Gastroesophageal sphincter (tissue), 4 donors: Measurements from ENCODE around the gene TTC7B. TPM values are rescaled to one million over a fixed set of nuclear protein-coding genes. Genes with fewer than 3 reads are reported as not detected.

Experiments used
- ATAC-seq: fragments of 150-250 bp; one replicate; pipeline ENCODE4 v1.9.1; 2016; ENCODE audit warnings: mild to moderate bottlenecking, moderate library complexity
- H3K27ac ChIP-seq, 4 donors: fragments of 200-600 bp; sonication (generic) in 3 of 4; 1 replicate in 3 of 4; 2 replicates in 1 of 4; pipeline ENCODE4 v1.5.1; 2016 to 2019
- H3K27me3 ChIP-seq: fragments of 200-600 bp; sonication (generic); one replicate; pipeline ENCODE4 v1.5.1; 2019
- H3K36me3 ChIP-seq, 2 donors: fragments of 200-600 bp; sonication (generic); one replicate each; pipeline ENCODE4 v1.5.1; 2019; ENCODE audit warnings: control low read depth in 1 of 2
- H3K4me1 ChIP-seq, 3 donors: fragments of 200-600 bp; sonication (generic); 1 replicate in 2 of 3; 2 replicates in 1 of 3; pipeline ENCODE4 v1.5.1; 2016 to 2019; ENCODE audit warnings: control low read depth in 2 of 3
- H3K4me3 ChIP-seq, 2 donors: fragments of 200-600 bp; sonication (generic); one replicate each; pipeline ENCODE4 v1.5.1; 2019; ENCODE audit warnings: mild to moderate bottlenecking in 1 of 2, moderate library complexity in 1 of 2
- H3K9me3 ChIP-seq, 3 donors: fragments of 200-600 bp; sonication (generic); one replicate each; pipeline ENCODE4 v1.5.1; 2017 to 2019; ENCODE audit warnings: control low read depth in 2 of 3
- CTCF ChIP-seq, 4 experiments: fragments of 200-600 bp in 2 of 4; fragments of 450-650 bp in 2 of 4; sonication (generic) in 1 of 4; IDR thresholded peaks; one replicate each; pipeline ENCODE4 v1.5.1; 2017 to 2019; ENCODE audit warnings: antibody characterized with exemption in 4 of 4, mild to moderate bottlenecking in 2 of 4, moderate library complexity in 2 of 4
- EP300 ChIP-seq: sonication (generic); formaldehyde crosslinking; IDR thresholded peaks from one replicate; pipeline ENCODE4 v1.6.1; 2017; ENCODE audit warnings: antibody characterized with exemption, mild to moderate bottlenecking
- POLR2A ChIP-seq, 2 donors: fragments of 450-650 bp; IDR thresholded peaks; one replicate each; pipeline ENCODE4 v1.6.1; 2017; ENCODE audit warnings: antibody characterized with exemption in 2 of 2, mild to moderate bottlenecking in 2 of 2, moderate library complexity in 1 of 2
- POLR2AphosphoS5 ChIP-seq: sonication (generic); formaldehyde crosslinking; IDR thresholded peaks from one replicate; pipeline ENCODE4 v1.6.1; 2017; ENCODE audit warnings: antibody characterized with exemption
- WGBS, 2 donors: methylation state at CpG; one replicate each; pipeline ENCODE4 v1.1.5; 2018; ENCODE audit warnings: low coverage in 1 of 2; 5-methylcytosine and 5-hydroxymethylcytosine counted together
- total RNA-seq, 4 donors: library from RNA; depleted of rRNA; stranded (reverse); fragments of >200 nt; gene quantifications; one replicate each; pipeline ENCODE4 v1.1.0, GENCODE V29; 2016

Gene TTC7B
- total RNA-seq, 4 donors from 2014 or later, result 59.0 to 170 (median 64.1) TPM

GRCh38 chr14:90521084-90521929 is 294.9 kb downstream of the TTC7B start:
- ATAC-seq, result peak; percentile 30
- Histone ChIP-seq H3K9me3 (peaks cover 0 to 5% (median 0%) of the 10 kb centered on the region in 3 donors), H3K4me3 (no peak overlapping the region), H3K36me3 (no peaks in the 10 kb centered on the region), H3K4me1 (peaks cover 5 to 80% (median 43%) of the 10 kb centered on the region in 3 donors), H3K27ac (peak overlapping the region; percentile 84 to 90 (median 87)), H3K27me3 (no peaks in the 10 kb centered on the region)
- WGBS, 2 donors, result 0 to 30% methylated on average over 1 to 7 of the region's 16 CpGs
- peak; percentile 50 for TF ChIP-seq POLR2AphosphoS5
- TF ChIP-seq EP300, result no peak

GRCh38 chr14:90520326-90520725 is 295.9 kb downstream of the TTC7B start:
- Histone ChIP-seq H3K36me3 (no peaks in the 10 kb centered on the region), H3K9me3 (peaks cover 0 to 5% (median 0%) of the 10 kb centered on the region in 3 donors), H3K27me3 (no peaks in the 10 kb centered on the region), H3K27ac (peak overlapping the region in 3 of 4 donors; percentile 86 to 90 (median 88)), H3K4me1 (peaks cover 5 to 80% (median 43%) of the 10 kb centered on the region in 3 donors), H3K4me3 (no peak overlapping the region)
- ATAC-seq, result no peak
- no peak for TF ChIP-seq CTCF (IDR thresholded peaks at IDR 0.05)
- TF ChIP-seq POLR2A (IDR thresholded peaks at IDR 0.05), result no peak
- TF ChIP-seq EP300, result no peak
- no peak for TF ChIP-seq POLR2AphosphoS5
- no CpG with 5 or more reads among the region's 5 CpGs for WGBS, 2 donors

GRCh38 chr14:90519262-90519920 is 296.8 kb downstream of the TTC7B start:
- no peak for ATAC-seq
- no peak overlapping the region for H3K4me3 ChIP-seq
- WGBS, 2 donors, result 90 to 95% methylated on average over 7 to 8 of the region's 10 CpGs
- peak overlapping the region in 3 of 4 donors; percentile 86 to 90 (median 88) for H3K27ac ChIP-seq
- no peaks in the 10 kb centered on the region for H3K36me3 ChIP-seq
- H3K4me1 ChIP-seq, result peaks cover 5 to 78% (median 43%) of the 10 kb centered on the region in 3 donors
- H3K27me3 ChIP-seq, result no peaks in the 10 kb centered on the region
- no peak for TF ChIP-seq CTCF (IDR thresholded peaks at IDR 0.05)
- TF ChIP-seq POLR2AphosphoS5, result no peak
- no peak for TF ChIP-seq POLR2A (IDR thresholded peaks at IDR 0.05)
- no peak for TF ChIP-seq EP300
- peaks cover 0 to 5% (median 0%) of the 10 kb centered on the region in 3 donors for H3K9me3 ChIP-seq

GRCh38 chr14:90518941-90519256 is 297.3 kb downstream of the TTC7B start:
- TF ChIP-seq CTCF (IDR thresholded peaks at IDR 0.05), result peak in 3 of 4 experiments; percentile 22 to 56 (median 28)
- TF ChIP-seq POLR2AphosphoS5, result no peak
- TF ChIP-seq EP300, result no peak
- no peak for TF ChIP-seq POLR2A (IDR thresholded peaks at IDR 0.05)
- ATAC-seq, result no peak
- H3K27me3 ChIP-seq, result no peaks in the 10 kb centered on the region
- peak overlapping the region in 3 of 4 donors; percentile 68 to 90 (median 86) for H3K27ac ChIP-seq
- H3K4me3 ChIP-seq, result no peak overlapping the region
- peaks cover 0 to 5% (median 0%) of the 10 kb centered on the region in 3 donors for H3K9me3 ChIP-seq
- 68 to 73% methylated on average over 4 to 5 of the region's 5 CpGs for WGBS, 2 donors
- H3K4me1 ChIP-seq, result peaks cover 5 to 78% (median 43%) of the 10 kb centered on the region in 3 donors
- H3K36me3 ChIP-seq, result no peaks in the 10 kb centered on the region

- Histone ChIP-seq H3K27me3 (no peaks in the 10 kb centered on the region), H3K36me3 (no peaks in the 10 kb centered on the region), H3K4me3 (no peak overlapping the region), H3K9me3 (peaks cover 0 to 5% (median 0%) of the 10 kb centered on the region in 3 donors), H3K27ac (peak overlapping the region in 3 of 4 donors; percentile 68 to 90 (median 86)), H3K4me1 (peaks cover 3 to 78% (median 44%) of the 10 kb centered on the region in 3 donors)
- no peak for ATAC-seq
- 25 to 60% methylated on average over 2 to 4 of the region's 25 CpGs for WGBS, 2 donors
- TF ChIP-seq EP300 (no peak), POLR2A (IDR thresholded peaks at IDR 0.05) (no peak), CTCF (IDR thresholded peaks at IDR 0.05) (no peak), POLR2AphosphoS5 (no peak)
Observed at GRCh38 chr14:90518069-90518940, 297.9 kb downstream of the TTC7B start.
